DND-41 (cell line): ENCODE results near the gene HOXB7.

Experiments used
- ATAC-seq: fragments of 200-7000 bp; cut with Tn5 transposase; 3 replicates; pipeline ENCODE4 v1.9.1; 2021; ENCODE audit warnings: low read depth; ENCODE audit not compliant: insufficient read depth
- DNase-seq: peaks from one replicate; pipeline ENCODE4 v3.0.0-alpha.2; 2020
- H2AFZ ChIP-seq: 2 replicates; pipeline ENCODE4 v1.6.0; 2012; ENCODE audit warnings: low read depth, low read length
- H3K27ac ChIP-seq: 2 replicates; pipeline ENCODE4 v1.5.1; 2012; ENCODE audit warnings: low read length, inconsistent platforms
- H3K27me3 ChIP-seq: fragments of 200-600 bp; sonication (generic); 2 replicates; pipeline ENCODE4 v1.6.0; 2012; ENCODE audit warnings: low read length, mild to moderate bottlenecking, inconsistent platforms; ENCODE audit not compliant: insufficient read depth, poor library complexity
- H3K36me3 ChIP-seq: 2 replicates; pipeline ENCODE4 v1.5.1; 2012; ENCODE audit warnings: low read length, inconsistent platforms; ENCODE audit not compliant: insufficient read depth
- H3K4me1 ChIP-seq: 2 replicates; pipeline ENCODE4 v1.5.1; 2012; ENCODE audit warnings: mild to moderate bottlenecking, low read length; ENCODE audit not compliant: insufficient read depth
- H3K4me2 ChIP-seq: 2 replicates; pipeline ENCODE4 v1.6.0; 2012; ENCODE audit warnings: mild to moderate bottlenecking, moderate library complexity, low read length, inconsistent platforms; ENCODE audit not compliant: insufficient read depth
- H3K4me3 ChIP-seq, 2 experiments: fragments of 200-600 bp in 1 of 2; shearing (Covaris generic) in 1 of 2; 2 replicates each; pipeline ENCODE4 v1.5.1; 2012 to 2016; ENCODE audit warnings: inconsistent platforms in 2 of 2, low read length in 2 of 2, mild to moderate bottlenecking in 2 of 2, low read depth in 1 of 2, moderate library complexity in 1 of 2
- H3K79me2 ChIP-seq: 2 replicates; pipeline ENCODE4 v1.6.0; 2012; ENCODE audit warnings: low read length, inconsistent platforms; ENCODE audit not compliant: insufficient read depth
- H3K9ac ChIP-seq: 2 replicates; pipeline ENCODE4 v1.6.0; 2012; ENCODE audit warnings: low read depth, mild to moderate bottlenecking, inconsistent platforms, low read length, moderate library complexity
- H3K9me3 ChIP-seq: 2 replicates; pipeline ENCODE4 v1.5.1; 2012; ENCODE audit warnings: low read length, moderate library complexity, mild to moderate bottlenecking, inconsistent platforms; ENCODE audit not compliant: insufficient read depth, severe bottlenecking
- H4K20me1 ChIP-seq: 2 replicates; pipeline ENCODE4 v1.6.0; 2012; ENCODE audit warnings: low read length; ENCODE audit not compliant: insufficient read depth
- CTCF ChIP-seq: IDR thresholded peaks from 2 replicates; pipeline ENCODE4 v1.5.1; 2012; ENCODE audit warnings: borderline replicate concordance, low read length, moderate library complexity, mild to moderate bottlenecking; ENCODE audit not compliant: poor library complexity, severe bottlenecking; ENCODE audit errors: extremely low read depth
- EZH2 ChIP-seq: IDR thresholded peaks from 3 replicates; pipeline ENCODE4 v1.6.1; 2012; ENCODE audit warnings: borderline replicate concordance, low read depth, mild to moderate bottlenecking, moderate library complexity, low read length, inconsistent platforms; ENCODE audit not compliant: severe bottlenecking

The HOXB7 gene

GRCh38 chr17:48590607-48591161 is 20.1 kb downstream of the HOXB7 start:
- H2AFZ ChIP-seq, result no peak overlapping the region
- peaks cover 6% of the 10 kb centered on the region; the same call in 1 of the 2 replicates for H3K4me1 ChIP-seq
- no peak for DNase-seq
- no peak for ATAC-seq
- H3K27ac ChIP-seq, result no peak overlapping the region
- no peaks in the 10 kb centered on the region; the same call in 1 of the 2 replicates for H4K20me1 ChIP-seq
- no peak overlapping the region for H3K4me2 ChIP-seq
- H3K9me3 ChIP-seq, result no peaks in the 10 kb centered on the region
- H3K27me3 ChIP-seq, result peaks cover 40% of the 10 kb centered on the region
- H3K4me3 ChIP-seq, result no peak overlapping the region
- no peak overlapping the region for H3K9ac ChIP-seq
- H3K79me2 ChIP-seq, result no peaks in the 10 kb centered on the region
- TF ChIP-seq EZH2 (no peak), CTCF (no peak)
- H3K36me3 ChIP-seq, result no peaks in the 10 kb centered on the region

- TF ChIP-seq CTCF (no peak), EZH2 (no peak)
- H3K9ac ChIP-seq, result no peak within 1 kb of the TSS
- peaks cover 40% of the 10 kb centered on the region for H3K27me3 ChIP-seq
- H3K4me1 ChIP-seq, result peaks cover 6% of the 10 kb centered on the region; the same call in 1 of the 2 replicates
- H3K27ac ChIP-seq, result no peak within 1 kb of the TSS
- no peaks in the 10 kb centered on the region for H3K36me3 ChIP-seq
- H3K4me3 ChIP-seq, result no peak within 1 kb of the TSS
- H2AFZ ChIP-seq, result no peak within 1 kb of the TSS
- no peaks in the 10 kb centered on the region for H3K79me2 ChIP-seq
- H3K9me3 ChIP-seq, result no peaks in the 10 kb centered on the region
- no peak within 1 kb of the TSS for H3K4me2 ChIP-seq
- ATAC-seq, result no peak
- DNase-seq, result no peak
- no peaks in the 10 kb centered on the region; the same call in 1 of the 2 replicates for H4K20me1 ChIP-seq
Measured at GRCh38 chr17:48589831-48590606, 20.8 kb downstream of the HOXB7 start, which contains the start of gene HOXB3. Gene HOXB3, minus strand, starts transcription at chr17:48590241. Its CDS starts 37,767 bp downstream, at chr17:48552474.

- H3K79me2 ChIP-seq, result no peaks in the 10 kb centered on the region
- no peak overlapping the region for H2AFZ ChIP-seq
- ATAC-seq (no peak), DNase-seq (no peak)
- peak; percentile 1 for TF ChIP-seq EZH2
- TF ChIP-seq CTCF, result no peak
- peaks cover 6% of the 10 kb centered on the region; the same call in 1 of the 2 replicates for H3K4me1 ChIP-seq
- no peaks in the 10 kb centered on the region; the same call in 1 of the 2 replicates for H4K20me1 ChIP-seq
- no peak overlapping the region for H3K4me3 ChIP-seq
- H3K36me3 ChIP-seq, result no peaks in the 10 kb centered on the region
- H3K27ac ChIP-seq, result no peak overlapping the region
- no peaks in the 10 kb centered on the region for H3K9me3 ChIP-seq
- H3K27me3 ChIP-seq, result peaks cover 37% of the 10 kb centered on the region
- no peak overlapping the region for H3K9ac ChIP-seq
- no peak overlapping the region for H3K4me2 ChIP-seq
Measured at GRCh38 chr17:48589060-48589830, 21.6 kb downstream of the HOXB7 start.
